T-helper 17 cell (primary cell): ENCODE results near the gene IMP4. TPM values are rescaled to one million over a fixed set of nuclear protein-coding genes. Genes with fewer than 3 reads are reported as not detected.
A peak's percentile ranks its signal among the peaks of the same experiment; 100 is the strongest.

Experiments used
- ATAC-seq: fragments of 150-1000 bp; cut with Tn5 transposase; 2 replicates; pipeline ENCODE4 v1.10.0; 2021; ENCODE audit warnings: mild to moderate bottlenecking, moderate library complexity
- DNase-seq, 3 donors: peaks; one replicate each; pipeline versions ENCODE4 v3.0.0 to v3.0.0-alpha.2; 2020 to 2021
- H3K9me3 ChIP-seq: one replicate; pipeline ENCODE4 v1.7.0; 2013; ENCODE audit warnings: low read length, mild to moderate bottlenecking; ENCODE audit not compliant: control insufficient read depth, poor library complexity, severe bottlenecking
- H3K27ac Mint-ChIP-seq: one replicate; pipeline ENCODE4 v1.8.0; 2022; ENCODE audit warnings: mild to moderate bottlenecking, moderate library complexity, mixed read lengths
- H3K27me3 Mint-ChIP-seq: one replicate; pipeline ENCODE4 v1.8.0; 2022; ENCODE audit warnings: mixed read lengths
- H3K36me3 Mint-ChIP-seq: one replicate; pipeline ENCODE4 v1.8.0; 2022; ENCODE audit warnings: low read depth, mixed read lengths
- H3K4me1 Mint-ChIP-seq: one replicate; pipeline ENCODE4 v1.8.0; 2022; ENCODE audit warnings: mild to moderate bottlenecking, mixed read lengths
- H3K4me3 Mint-ChIP-seq: one replicate; pipeline ENCODE4 v1.8.0; 2022; ENCODE audit warnings: mild to moderate bottlenecking, moderate library complexity, mixed read lengths
- total RNA-seq, 4 donors: library from RNA in 2 of 4; stranded (reverse) in 2 of 4; gene quantifications; one replicate each; pipeline ENCODE4 v1.2.3 and lab custom pipeline; 2022 to 2026

The IMP4 gene
- total RNA-seq, 2 donors from 2014 or later = 59.3 to 65.6 TPM

- no peaks in the 10 kb centered on the region for H3K9me3 ChIP-seq
- no peak for DNase-seq
- no peaks in the 10 kb centered on the region for H3K27me3 Mint-ChIP-seq
- peaks cover 7% of the 10 kb centered on the region for H3K36me3 Mint-ChIP-seq
- peaks cover 51% of the 10 kb centered on the region for H3K4me1 Mint-ChIP-seq
- H3K4me3 Mint-ChIP-seq = peak overlapping the region; percentile 94
- peak; percentile 12 for ATAC-seq
- H3K27ac Mint-ChIP-seq = peak overlapping the region; percentile 97
Measured at GRCh38 chr2:130371723-130372054, 29.0 kb downstream of the IMP4 start.

GRCh38 chr2:130372055-130372832 is 29.5 kb downstream of the IMP4 start:
- peak overlapping the region; percentile 94 for H3K4me3 Mint-ChIP-seq
- H3K4me1 Mint-ChIP-seq = peaks cover 57% of the 10 kb centered on the region
- H3K9me3 ChIP-seq = no peaks in the 10 kb centered on the region
- DNase-seq = peak; percentile 47 to 57 (median 49)
- peaks cover 7% of the 10 kb centered on the region for H3K36me3 Mint-ChIP-seq
- peak overlapping the region; percentile 97 for H3K27ac Mint-ChIP-seq
- H3K27me3 Mint-ChIP-seq = no peaks in the 10 kb centered on the region
- ATAC-seq = peak; percentile 82

GRCh38 chr2:130372833-130373807 is 30.4 kb downstream of the IMP4 start:
- H3K9me3 ChIP-seq = no peaks in the 10 kb centered on the region
- peaks cover 7% of the 10 kb centered on the region for H3K36me3 Mint-ChIP-seq
- peak; percentile 5 for ATAC-seq
- peaks cover 65% of the 10 kb centered on the region for H3K4me1 Mint-ChIP-seq
- DNase-seq = no peak
- H3K27ac Mint-ChIP-seq = peak overlapping the region; percentile 21
- peak overlapping the region; percentile 94 for H3K4me3 Mint-ChIP-seq
- H3K27me3 Mint-ChIP-seq = no peaks in the 10 kb centered on the region

GRCh38 chr2:130373808-130374365 is 31.2 kb downstream of the IMP4 start:
- no peaks in the 10 kb centered on the region for H3K27me3 Mint-ChIP-seq
- H3K36me3 Mint-ChIP-seq = peaks cover 7% of the 10 kb centered on the region
- H3K4me1 Mint-ChIP-seq = peaks cover 65% of the 10 kb centered on the region
- ATAC-seq (no peak), DNase-seq (no peak)
- H3K9me3 ChIP-seq = no peaks in the 10 kb centered on the region
- H3K4me3 Mint-ChIP-seq = peak overlapping the region; percentile 94
- peak overlapping the region; percentile 96 for H3K27ac Mint-ChIP-seq

- Mint-ChIP-seq H3K27me3 (no peaks in the 10 kb centered on the region), H3K36me3 (peaks cover 10% of the 10 kb centered on the region), H3K27ac (peak overlapping the region; percentile 96), H3K4me3 (no peak overlapping the region), H3K4me1 (peaks cover 70% of the 10 kb centered on the region)
- H3K9me3 ChIP-seq = no peaks in the 10 kb centered on the region
- DNase-seq (no peak), ATAC-seq (no peak)
Measured at GRCh38 chr2:130374587-130375290, 32.0 kb downstream of the IMP4 start.

- Mint-ChIP-seq H3K4me3 (peak overlapping the region; percentile 10), H3K27ac (peak overlapping the region; percentile 96)
Measured at GRCh38 chr2:130375291-130376266, 32.9 kb downstream of the IMP4 start.

GRCh38 chr2:130376433-130377293 is 34.0 kb downstream of the IMP4 start:
- no peaks in the 10 kb centered on the region for H3K9me3 ChIP-seq
- Mint-ChIP-seq H3K27me3 (no peaks in the 10 kb centered on the region), H3K4me1 (peaks cover 60% of the 10 kb centered on the region), H3K36me3 (peaks cover 12% of the 10 kb centered on the region), H3K27ac (peak overlapping the region; percentile 96), H3K4me3 (peak overlapping the region; percentile 10)
- DNase-seq = no peak
- peak; percentile 22 for ATAC-seq

More at GRCh38 chr2:130375291-130376266, 32.9 kb downstream of the IMP4 start:
- Mint-ChIP-seq H3K27me3 (no peaks in the 10 kb centered on the region), H3K36me3 (peaks cover 10% of the 10 kb centered on the region), H3K4me1 (peaks cover 69% of the 10 kb centered on the region)
- DNase-seq (no peak), ATAC-seq (no peak)
- H3K9me3 ChIP-seq = no peaks in the 10 kb centered on the region

GRCh38 chr2:130377491-130377890 is 34.8 kb downstream of the IMP4 start:
- no peaks in the 10 kb centered on the region for H3K9me3 ChIP-seq
- peak overlapping the region; percentile 65 for H3K4me3 Mint-ChIP-seq
- DNase-seq (no peak), ATAC-seq (no peak)
- H3K27ac Mint-ChIP-seq = peak overlapping the region; percentile 96
- peaks cover 12% of the 10 kb centered on the region for H3K36me3 Mint-ChIP-seq
- peaks cover 60% of the 10 kb centered on the region for H3K4me1 Mint-ChIP-seq
- no peaks in the 10 kb centered on the region for H3K27me3 Mint-ChIP-seq

GRCh38 chr2:130378206-130378897 is 35.7 kb downstream of the IMP4 start:
- no peaks in the 10 kb centered on the region for H3K27me3 Mint-ChIP-seq
- no peak overlapping the region for H3K4me3 Mint-ChIP-seq
- no peak overlapping the region for H3K27ac Mint-ChIP-seq
- H3K4me1 Mint-ChIP-seq = peaks cover 59% of the 10 kb centered on the region
- no peak for ATAC-seq
- DNase-seq = no peak
- H3K9me3 ChIP-seq = no peaks in the 10 kb centered on the region
- peaks cover 10% of the 10 kb centered on the region for H3K36me3 Mint-ChIP-seq

GRCh38 chr2:130378898-130379214 is 36.2 kb downstream of the IMP4 start:
- Mint-ChIP-seq H3K36me3 (peaks cover 7% of the 10 kb centered on the region), H3K27ac (no peak overlapping the region), H3K4me3 (no peak overlapping the region)

More at GRCh38 chr2:130378898-130379214, 36.2 kb downstream of the IMP4 start:
- no peak for ATAC-seq
- Mint-ChIP-seq H3K4me1 (peaks cover 54% of the 10 kb centered on the region), H3K27me3 (no peaks in the 10 kb centered on the region)
- no peak for DNase-seq
- H3K9me3 ChIP-seq = no peaks in the 10 kb centered on the region
